ENCODE measurements around the gene CEACAM4.

DNA sequence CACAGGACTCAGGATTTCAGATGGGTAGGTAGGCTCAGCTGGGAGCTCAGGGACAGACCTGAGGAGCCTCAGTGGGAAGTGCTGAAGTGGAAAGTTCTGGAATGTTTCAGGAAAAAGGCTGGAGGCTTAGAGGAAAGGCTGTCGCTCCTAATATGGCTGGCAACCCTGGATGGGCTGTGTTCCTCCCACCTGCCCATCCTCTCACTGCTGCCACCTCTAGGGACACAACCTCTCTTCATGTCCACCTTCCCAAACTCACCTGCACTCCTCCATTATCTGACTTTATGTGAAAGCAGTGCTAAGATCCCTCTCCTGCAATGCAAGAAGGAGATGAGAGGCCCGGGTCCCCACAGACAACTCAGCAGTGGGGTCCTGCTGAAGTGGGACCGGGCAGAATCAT, 56.7 kb downstream of the CEACAM4 start:
- TF ChIP-seq, protein P1, sequence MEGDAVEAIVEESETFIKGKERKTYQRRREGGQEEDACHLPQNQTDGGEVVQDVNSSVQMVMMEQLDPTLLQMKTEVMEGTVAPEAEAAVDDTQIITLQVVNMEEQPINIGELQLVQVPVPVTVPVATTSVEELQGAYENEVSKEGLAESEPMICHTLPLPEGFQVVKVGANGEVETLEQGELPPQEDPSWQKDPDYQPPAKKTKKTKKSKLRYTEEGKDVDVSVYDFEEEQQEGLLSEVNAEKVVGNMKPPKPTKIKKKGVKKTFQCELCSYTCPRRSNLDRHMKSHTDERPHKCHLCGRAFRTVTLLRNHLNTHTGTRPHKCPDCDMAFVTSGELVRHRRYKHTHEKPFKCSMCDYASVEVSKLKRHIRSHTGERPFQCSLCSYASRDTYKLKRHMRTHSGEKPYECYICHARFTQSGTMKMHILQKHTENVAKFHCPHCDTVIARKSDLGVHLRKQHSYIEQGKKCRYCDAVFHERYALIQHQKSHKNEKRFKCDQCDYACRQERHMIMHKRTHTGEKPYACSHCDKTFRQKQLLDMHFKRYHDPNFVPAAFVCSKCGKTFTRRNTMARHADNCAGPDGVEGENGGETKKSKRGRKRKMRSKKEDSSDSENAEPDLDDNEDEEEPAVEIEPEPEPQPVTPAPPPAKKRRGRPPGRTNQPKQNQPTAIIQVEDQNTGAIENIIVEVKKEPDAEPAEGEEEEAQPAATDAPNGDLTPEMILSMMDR (conservative IDR thresholded peaks at IDR 0.05; ENCODE audit: low read depth, low read length) = no peak
- TF ChIP-seq POLR2A (IDR thresholded peaks at IDR 0.05; ENCODE audit: low read depth, low read length) = no peak
- TF ChIP-seq CEBPB (IDR thresholded peaks at IDR 0.05; ENCODE audit: low read depth, low read length) = no peak
- TF ChIP-seq MXI1 (IDR thresholded peaks at IDR 0.05; ENCODE audit: borderline replicate concordance, low read depth, low read length) = no peak
- TF ChIP-seq RAD21 (IDR thresholded peaks at IDR 0.05; ENCODE audit: low read length) = no peak
- TF ChIP-seq, protein P2, sequence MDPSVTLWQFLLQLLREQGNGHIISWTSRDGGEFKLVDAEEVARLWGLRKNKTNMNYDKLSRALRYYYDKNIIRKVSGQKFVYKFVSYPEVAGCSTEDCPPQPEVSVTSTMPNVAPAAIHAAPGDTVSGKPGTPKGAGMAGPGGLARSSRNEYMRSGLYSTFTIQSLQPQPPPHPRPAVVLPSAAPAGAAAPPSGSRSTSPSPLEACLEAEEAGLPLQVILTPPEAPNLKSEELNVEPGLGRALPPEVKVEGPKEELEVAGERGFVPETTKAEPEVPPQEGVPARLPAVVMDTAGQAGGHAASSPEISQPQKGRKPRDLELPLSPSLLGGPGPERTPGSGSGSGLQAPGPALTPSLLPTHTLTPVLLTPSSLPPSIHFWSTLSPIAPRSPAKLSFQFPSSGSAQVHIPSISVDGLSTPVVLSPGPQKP (IDR thresholded peaks at IDR 0.05; ENCODE audit: borderline replicate concordance, low read depth, low read length) = no peak
- TF ChIP-seq, protein P3, sequence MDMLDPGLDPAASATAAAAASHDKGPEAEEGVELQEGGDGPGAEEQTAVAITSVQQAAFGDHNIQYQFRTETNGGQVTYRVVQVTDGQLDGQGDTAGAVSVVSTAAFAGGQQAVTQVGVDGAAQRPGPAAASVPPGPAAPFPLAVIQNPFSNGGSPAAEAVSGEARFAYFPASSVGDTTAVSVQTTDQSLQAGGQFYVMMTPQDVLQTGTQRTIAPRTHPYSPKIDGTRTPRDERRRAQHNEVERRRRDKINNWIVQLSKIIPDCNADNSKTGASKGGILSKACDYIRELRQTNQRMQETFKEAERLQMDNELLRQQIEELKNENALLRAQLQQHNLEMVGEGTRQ (IDR thresholded peaks at IDR 0.05; ENCODE audit: low read depth, low read length) = no peak
- no peak for TF ChIP-seq CHD1 (IDR thresholded peaks at IDR 0.05; ENCODE audit: low read depth, low read length)
- TF ChIP-seq MAFK (IDR thresholded peaks at IDR 0.05; ENCODE audit: low read depth, low read length) = no peak
